Measurements from ENCODE around the gene CC2D2A. TPM values are rescaled to one million over a fixed set of nuclear protein-coding genes. Genes with fewer than 3 reads are reported as not detected.
"Not testable (repeated sequence)": the region's sequence is repeated elsewhere in the genome, so short reads cannot be mapped to it uniquely, and the experiment has no call there.

Gene CC2D2A
- total and polyA plus RNA-seq, 7 donors = 1.6 to 4.7 (median 2.1) TPM

- H3K9me3 ChIP-seq = no peaks in the 10 kb centered on the region
- ATAC-seq = peak in 1 of 4 donors; percentile 26
- H3K4me1 ChIP-seq = peaks cover 4% of the 10 kb centered on the region
- intact Hi-C loops (cut with DNase I) = no loop called here
- WGBS, 3 donors = 95 to 97% (median 96%) methylated on average over 3 of the region's 3 CpGs
- H3K27ac ChIP-seq = no peak overlapping the region
- DNase-seq = no peak
- no peak overlapping the region for H3K4me3 ChIP-seq
- no peaks in the 10 kb centered on the region for H3K27me3 ChIP-seq (ENCODE audit: insufficient read depth in 3 of 3, low read length in 2 of 3)
- H3K36me3 ChIP-seq (ENCODE audit: insufficient read depth in 1 of 2, low read depth in 1 of 2) = peaks cover 0 to 44% of the 10 kb centered on the region in 2 donors
- TF ChIP-seq CTCF (IDR thresholded peaks at IDR 0.05) = no peak
These were observed 130.5 kb downstream of the CC2D2A start for GRCh38 chr4:15600176-15600575.

- no peak for TF ChIP-seq CTCF (IDR thresholded peaks at IDR 0.05)
- no peak for DNase-seq
- Histone ChIP-seq H3K9me3 (no peaks in the 10 kb centered on the region), H3K27ac (no peak overlapping the region), H3K27me3 (ENCODE audit: insufficient read depth in 3 of 3, low read length in 2 of 3) (no peaks in the 10 kb centered on the region), H3K4me1 (peaks cover 4% of the 10 kb centered on the region), H3K36me3 (ENCODE audit: insufficient read depth in 1 of 2, low read depth in 1 of 2) (peaks cover 0 to 50% of the 10 kb centered on the region in 2 donors), H3K4me3 (no peak overlapping the region)
- WGBS, 3 donors = 91 to 98% (median 95%) methylated on average over 2 of the region's 2 CpGs
- intact Hi-C loops (cut with DNase I) = no loop called here
- ATAC-seq = no peak
These were observed 132.2 kb downstream of the CC2D2A start for GRCh38 chr4:15601862-15602261.

- intact Hi-C loops (cut with DNase I) = no loop called here
- H3K4me3 ChIP-seq = no peak overlapping the region
- DNase-seq (no peak), ATAC-seq (no peak)
- no peaks in the 10 kb centered on the region for H3K27me3 ChIP-seq (ENCODE audit: insufficient read depth in 3 of 3, low read length in 2 of 3)
- no peaks in the 10 kb centered on the region for H3K9me3 ChIP-seq
- H3K4me1 ChIP-seq = peaks cover 9% of the 10 kb centered on the region
- H3K36me3 ChIP-seq (ENCODE audit: insufficient read depth in 1 of 2, low read depth in 1 of 2) = peaks cover 0 to 51% of the 10 kb centered on the region in 2 donors
- no peak for TF ChIP-seq CTCF (IDR thresholded peaks at IDR 0.05)
- 88 to 94% (median 92%) methylated on average over 5 of the region's 5 CpGs for WGBS, 3 donors
- no peak overlapping the region for H3K27ac ChIP-seq
These were observed 135.9 kb downstream of the CC2D2A start for GRCh38 chr4:15605537-15605936.

- intact Hi-C loops (cut with DNase I) = no loop called here
- Histone ChIP-seq H3K27me3 (ENCODE audit: insufficient read depth in 3 of 3, low read length in 2 of 3) (no peaks in the 10 kb centered on the region), H3K9me3 (no peaks in the 10 kb centered on the region), H3K36me3 (ENCODE audit: insufficient read depth in 1 of 2, low read depth in 1 of 2) (peaks cover 0 to 18% of the 10 kb centered on the region in 2 donors), H3K4me3 (no peak overlapping the region), H3K4me1 (peaks cover 9% of the 10 kb centered on the region), H3K27ac (no peak overlapping the region)
- 82 to 91% (median 90%) methylated on average over 2 of the region's 2 CpGs for WGBS, 3 donors
- ATAC-seq (peak in 2 of 4 donors; percentile 66 to 67), DNase-seq (no peak)
- TF ChIP-seq CTCF (IDR thresholded peaks at IDR 0.05) = no peak
These were observed 141.2 kb downstream of the CC2D2A start for GRCh38 chr4:15610855-15611254.

- H3K9me3 ChIP-seq = no peaks in the 10 kb centered on the region
These were observed 142.5 kb downstream of the CC2D2A start for GRCh38 chr4:15612136-15612535.

GRCh38 chr4:15614891-15615290 lies 145.2 kb downstream of the CC2D2A start:
- H3K9me3 ChIP-seq; H3K4me1 ChIP-seq; intact Hi-C loops (cut with DNase I); H3K27ac ChIP-seq; H3K27me3 ChIP-seq (ENCODE audit: insufficient read depth in 3 of 3, low read length in 2 of 3); ATAC-seq; H3K4me3 ChIP-seq: not testable (repeated sequence)
- WGBS, 3 donors = 93 to 98% (median 95%) methylated on average over 13 to 22 of the region's 24 CpGs
- DNase-seq = peak in 1 of 2 donors; percentile 32
- H3K36me3 ChIP-seq (ENCODE audit: insufficient read depth in 1 of 2, low read depth in 1 of 2) = peaks cover 0 to 13% of the 10 kb centered on the region in 2 donors

More at GRCh38 chr4:15612136-15612535, 142.5 kb downstream of the CC2D2A start:
- intact Hi-C loops (cut with DNase I) = no loop called here
- H3K36me3 ChIP-seq (ENCODE audit: insufficient read depth in 1 of 2, low read depth in 1 of 2) = peaks cover 0 to 18% of the 10 kb centered on the region in 2 donors
- 74 to 96% (median 82%) methylated on average over 2 of the region's 2 CpGs for WGBS, 3 donors
- H3K4me3 ChIP-seq = no peak overlapping the region
- peak in 1 of 4 donors; percentile 59 for ATAC-seq
- no peak for TF ChIP-seq CTCF (IDR thresholded peaks at IDR 0.05)
- H3K27me3 ChIP-seq (ENCODE audit: insufficient read depth in 3 of 3, low read length in 2 of 3) = no peaks in the 10 kb centered on the region
- no peak overlapping the region for H3K27ac ChIP-seq
- peaks cover 9% of the 10 kb centered on the region for H3K4me1 ChIP-seq
- no peak for DNase-seq

GRCh38 chr4:15617407-15617806 lies 147.7 kb downstream of the CC2D2A start:
- H3K27me3 ChIP-seq (ENCODE audit: insufficient read depth in 3 of 3, low read length in 2 of 3); H3K36me3 ChIP-seq (ENCODE audit: insufficient read depth in 1 of 2, low read depth in 1 of 2); H3K4me1 ChIP-seq; ATAC-seq; intact Hi-C loops (cut with DNase I); H3K27ac ChIP-seq; DNase-seq; H3K4me3 ChIP-seq: not testable (repeated sequence)
- 99% methylated on average over 5 of the region's 5 CpGs for WGBS, 3 donors
- H3K9me3 ChIP-seq = peaks cover 15% of the 10 kb centered on the region

All from psoas muscle (tissue), 8 donors.